ENCODE data around the gene JAZF1. TPM values are rescaled to one million over a fixed set of nuclear protein-coding genes. Genes with fewer than 3 reads are reported as not detected.

Gene JAZF1
- total and polyA plus RNA-seq, 3 donors from 2014 or later, result 38.5 to 51.0 (median 46.4) TPM

DNA sequence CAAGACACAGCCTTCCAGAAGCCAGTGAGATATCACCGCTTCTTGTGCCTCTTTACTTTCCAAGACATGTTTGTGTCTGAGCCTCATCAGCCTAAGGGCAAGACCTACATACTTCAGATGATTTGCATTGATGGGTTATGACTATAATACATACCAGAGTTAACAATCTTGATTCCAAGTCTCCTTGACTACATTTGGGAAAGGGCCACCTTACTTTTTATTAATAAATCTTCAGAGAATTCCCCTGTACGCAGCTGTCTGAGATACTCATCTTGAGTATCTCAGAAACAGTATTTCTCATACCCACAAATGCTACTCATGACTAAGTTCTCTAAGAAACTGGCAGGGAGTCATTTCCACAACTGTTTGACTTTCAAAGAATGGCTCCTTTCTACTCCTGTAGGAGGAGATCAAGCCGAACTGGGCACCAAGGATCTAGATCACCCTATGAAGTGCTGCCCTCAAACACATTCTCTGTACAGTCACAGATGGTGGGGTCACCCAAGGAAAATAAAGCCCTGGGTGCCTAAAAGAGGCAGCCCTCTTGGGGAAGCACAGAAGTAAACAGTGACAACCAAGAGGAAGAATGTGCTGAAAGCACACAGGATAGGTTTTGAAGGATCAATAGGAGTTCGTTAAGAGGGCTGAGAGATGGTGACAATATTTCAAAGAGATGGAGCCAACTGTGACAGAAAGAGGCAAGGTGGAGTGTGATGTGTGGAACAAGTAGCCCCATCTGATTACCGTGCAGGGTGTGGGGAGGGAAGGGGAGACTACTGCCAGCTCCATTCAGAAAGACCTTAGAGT is 138.9 kb downstream of the JAZF1 start:
- Histone ChIP-seq H3K4me1 (peaks cover 7% of the 10 kb centered on the region), H3K36me3 (ENCODE audit: low read depth, missing control alignments) (no peaks in the 10 kb centered on the region), H3K27me3 (no peaks in the 10 kb centered on the region), H3K4me3 (no peak overlapping the region), H3K27ac (no peak overlapping the region), H3K9me3 (no peaks in the 10 kb centered on the region)
- intact Hi-C loops (cut with DNase I; ENCODE audit: low total_unique reads), result no loop called here
- 86 to 88% methylated on average over 5 of the region's 5 CpGs for WGBS, 2 donors
- no peak for DNase-seq
- TF ChIP-seq CTCF (IDR thresholded peaks at IDR 0.05), result no peak
- TF ChIP-seq POLR2A (IDR thresholded peaks at IDR 0.05), result no peak

- TF ChIP-seq CTCF (IDR thresholded peaks at IDR 0.05), result no peak
- no peak for TF ChIP-seq POLR2A (IDR thresholded peaks at IDR 0.05)
- Histone ChIP-seq H3K36me3 (ENCODE audit: low read depth, missing control alignments) (no peaks in the 10 kb centered on the region), H3K4me3 (no peak overlapping the region), H3K27ac (peak overlapping the region in 1 of 2 donors; percentile 41), H3K27me3 (no peaks in the 10 kb centered on the region), H3K9me3 (no peaks in the 10 kb centered on the region), H3K4me1 (peaks cover 13% of the 10 kb centered on the region)
- intact Hi-C loops (cut with DNase I; ENCODE audit: low total_unique reads), result no loop called here
- 45 to 56% methylated on average over 1 of the region's 1 CpG for WGBS, 2 donors
- DNase-seq, result no peak
Measured at GRCh38 chr7:28038175-28038797, 142.3 kb downstream of the JAZF1 start.

GRCh38 chr7:28037220-28038010 is 143.2 kb downstream of the JAZF1 start:
- no peak overlapping the region for H3K4me3 ChIP-seq
- WGBS, 2 donors, result 55% methylated on average over 6 of the region's 6 CpGs
- peak overlapping the region; percentile 33 to 41 for H3K27ac ChIP-seq
- intact Hi-C loops (cut with DNase I; ENCODE audit: low total_unique reads), result no loop called here
- no peak for DNase-seq
- no peaks in the 10 kb centered on the region for H3K36me3 ChIP-seq (ENCODE audit: low read depth, missing control alignments)
- H3K9me3 ChIP-seq, result no peaks in the 10 kb centered on the region
- TF ChIP-seq POLR2A (IDR thresholded peaks at IDR 0.05) (no peak), CTCF (IDR thresholded peaks at IDR 0.05) (no peak)
- no peaks in the 10 kb centered on the region for H3K27me3 ChIP-seq
- peaks cover 13% of the 10 kb centered on the region for H3K4me1 ChIP-seq

- no peak for TF ChIP-seq CTCF (IDR thresholded peaks at IDR 0.05)
- no peak for TF ChIP-seq POLR2A (IDR thresholded peaks at IDR 0.05)
- intact Hi-C loops (cut with DNase I; ENCODE audit: low total_unique reads), result no loop called here
Measured at GRCh38 chr7:28036696-28037095, 143.9 kb downstream of the JAZF1 start.

More at GRCh38 chr7:28036696-28037095, 143.9 kb downstream of the JAZF1 start:
- Histone ChIP-seq H3K27me3 (no peaks in the 10 kb centered on the region), H3K4me1 (peaks cover 13% of the 10 kb centered on the region), H3K4me3 (no peak overlapping the region), H3K27ac (peak overlapping the region in 1 of 2 donors; percentile 31), H3K36me3 (ENCODE audit: low read depth, missing control alignments) (no peaks in the 10 kb centered on the region), H3K9me3 (no peaks in the 10 kb centered on the region)
- DNase-seq, result no peak
- WGBS, 2 donors, result 38 to 53% methylated on average over 3 of the region's 3 CpGs

All from testis (tissue), 3 donors.